Stimulated activated naive CD8-positive, alpha-beta T cell treated with anti-CD3 and anti-CD28 coated beads, Interleukin-15, Interleukin-2, amounts not matched to agents 100 ng/mL and 50 ng/mL, for 24 hours (primary cell): ENCODE data around the gene DCP1B.
"Not testable (repeated sequence)": the region's sequence is repeated elsewhere in the genome, so short reads cannot be mapped to it uniquely, and the experiment has no call there.

Experiments used
- H3K27ac Mint-ChIP-seq: one replicate; pipeline ENCODE4 v1.8.0; 2021; ENCODE audit warnings: mild to moderate bottlenecking, mixed read lengths
- H3K27me3 Mint-ChIP-seq: one replicate; pipeline ENCODE4 v1.8.0; 2021; ENCODE audit warnings: mixed read lengths
- H3K36me3 Mint-ChIP-seq: one replicate; pipeline ENCODE4 v1.8.0; 2021; ENCODE audit warnings: low read depth, mixed read lengths
- H3K4me1 Mint-ChIP-seq: one replicate; pipeline ENCODE4 v1.8.0; 2021; ENCODE audit warnings: low read depth, mixed read lengths
- H3K4me3 Mint-ChIP-seq: one replicate; pipeline ENCODE4 v1.8.0; 2021; ENCODE audit warnings: mild to moderate bottlenecking, mixed read lengths
- H3K9me3 Mint-ChIP-seq: one replicate; pipeline ENCODE4 v1.8.0; 2021; ENCODE audit warnings: mixed read lengths

DCP1B gene

GRCh38 chr12:1970331-1970900 is 33.8 kb downstream of the DCP1B start:
- Mint-ChIP-seq H3K4me3 (no peak overlapping the region), H3K4me1 (no peaks in the 10 kb centered on the region), H3K27ac (no peak overlapping the region), H3K36me3 (peaks cover 24% of the 10 kb centered on the region), H3K27me3 (no peaks in the 10 kb centered on the region), H3K9me3 (no peaks in the 10 kb centered on the region)

- Mint-ChIP-seq H3K9me3 (no peaks in the 10 kb centered on the region), H3K27me3 (no peaks in the 10 kb centered on the region), H3K27ac (no peak overlapping the region), H3K36me3 (peaks cover 35% of the 10 kb centered on the region), H3K4me1 (no peaks in the 10 kb centered on the region), H3K4me3 (no peak overlapping the region)
These were observed 37.6 kb downstream of the DCP1B start for GRCh38 chr12:1966561-1967226.

- Mint-ChIP-seq H3K36me3 (peaks cover 43% of the 10 kb centered on the region), H3K4me1 (no peaks in the 10 kb centered on the region), H3K27ac (no peak overlapping the region), H3K27me3 (no peaks in the 10 kb centered on the region), H3K9me3 (no peaks in the 10 kb centered on the region), H3K4me3 (no peak overlapping the region)
These were observed 38.3 kb downstream of the DCP1B start for GRCh38 chr12:1965916-1966315.

- no peak overlapping the region for H3K4me3 Mint-ChIP-seq
- H3K36me3 Mint-ChIP-seq: peaks cover 59% of the 10 kb centered on the region
- no peaks in the 10 kb centered on the region for H3K4me1 Mint-ChIP-seq
- no peaks in the 10 kb centered on the region for H3K9me3 Mint-ChIP-seq
- H3K27me3 Mint-ChIP-seq: no peaks in the 10 kb centered on the region
- no peak overlapping the region for H3K27ac Mint-ChIP-seq
These were observed 41.9 kb downstream of the DCP1B start for GRCh38 chr12:1962051-1963020.

- Mint-ChIP-seq H3K9me3 (no peaks in the 10 kb centered on the region), H3K27me3 (no peaks in the 10 kb centered on the region), H3K27ac (no peak overlapping the region), H3K36me3 (peaks cover 42% of the 10 kb centered on the region), H3K4me3 (no peak overlapping the region), H3K4me1 (no peaks in the 10 kb centered on the region)
These were observed 47.5 kb downstream of the DCP1B start for GRCh38 chr12:1956716-1957115.

GRCh38 chr12:1949771-1950470 is 54.3 kb downstream of the DCP1B start:
- Mint-ChIP-seq H3K9me3 (no peaks in the 10 kb centered on the region), H3K36me3 (peaks cover 51% of the 10 kb centered on the region), H3K27ac (no peak overlapping the region), H3K4me1 (no peaks in the 10 kb centered on the region), H3K27me3 (no peaks in the 10 kb centered on the region), H3K4me3 (no peak overlapping the region)

- no peak overlapping the region for H3K4me3 Mint-ChIP-seq
- H3K27me3 Mint-ChIP-seq: no peaks in the 10 kb centered on the region
- H3K36me3 Mint-ChIP-seq: peaks cover 59% of the 10 kb centered on the region
- H3K9me3 Mint-ChIP-seq: no peaks in the 10 kb centered on the region
- H3K4me1 Mint-ChIP-seq: no peaks in the 10 kb centered on the region
- H3K27ac Mint-ChIP-seq: no peak overlapping the region
These were observed 55.4 kb downstream of the DCP1B start for GRCh38 chr12:1948883-1949282.

GRCh38 chr12:1947081-1947480 is 57.2 kb downstream of the DCP1B start:
- no peaks in the 10 kb centered on the region for H3K4me1 Mint-ChIP-seq
- no peaks in the 10 kb centered on the region for H3K9me3 Mint-ChIP-seq
- H3K27me3 Mint-ChIP-seq: no peaks in the 10 kb centered on the region
- H3K27ac Mint-ChIP-seq: peak overlapping the region; percentile 15
- H3K36me3 Mint-ChIP-seq: peaks cover 51% of the 10 kb centered on the region
- H3K4me3 Mint-ChIP-seq: no peak overlapping the region

GRCh38 chr12:1946296-1946695 is 58.0 kb downstream of the DCP1B start:
- Mint-ChIP-seq H3K4me3 (no peak overlapping the region), H3K4me1 (no peaks in the 10 kb centered on the region), H3K9me3 (no peaks in the 10 kb centered on the region), H3K27ac (no peak overlapping the region), H3K36me3 (peaks cover 43% of the 10 kb centered on the region), H3K27me3 (no peaks in the 10 kb centered on the region)

- H3K9me3 Mint-ChIP-seq, H3K4me3 Mint-ChIP-seq, H3K27me3 Mint-ChIP-seq, H3K4me1 Mint-ChIP-seq: not testable (repeated sequence)
- Mint-ChIP-seq H3K27ac (peak overlapping the region; percentile 34), H3K36me3 (peaks cover 45% of the 10 kb centered on the region)
These were observed 58.8 kb downstream of the DCP1B start for GRCh38 chr12:1945502-1945901.

- Mint-ChIP-seq H3K36me3 (peaks cover 16% of the 10 kb centered on the region), H3K27me3 (no peaks in the 10 kb centered on the region), H3K4me1 (peaks cover 4% of the 10 kb centered on the region), H3K9me3 (no peaks in the 10 kb centered on the region), H3K27ac (no peak overlapping the region), H3K4me3 (no peak overlapping the region)
These were observed 64.3 kb downstream of the DCP1B start for GRCh38 chr12:1939801-1940607.

GRCh38 chr12:1939331-1939730 is 64.9 kb downstream of the DCP1B start:
- Mint-ChIP-seq H3K9me3 (no peaks in the 10 kb centered on the region), H3K27ac (no peak overlapping the region), H3K4me3 (no peak overlapping the region), H3K27me3 (no peaks in the 10 kb centered on the region), H3K4me1 (peaks cover 4% of the 10 kb centered on the region), H3K36me3 (peaks cover 11% of the 10 kb centered on the region)

- H3K4me3 Mint-ChIP-seq: no peak overlapping the region
These were observed 66.6 kb downstream of the DCP1B start for GRCh38 chr12:1937481-1938224.

More at GRCh38 chr12:1937481-1938224, 66.6 kb downstream of the DCP1B start:
- Mint-ChIP-seq H3K4me1 (peaks cover 8% of the 10 kb centered on the region), H3K9me3 (no peaks in the 10 kb centered on the region), H3K27me3 (no peaks in the 10 kb centered on the region), H3K27ac (no peak overlapping the region), H3K36me3 (peaks cover 5% of the 10 kb centered on the region)
